ENCODE data around the gene PINK1.

The PINK1 gene

DNA sequence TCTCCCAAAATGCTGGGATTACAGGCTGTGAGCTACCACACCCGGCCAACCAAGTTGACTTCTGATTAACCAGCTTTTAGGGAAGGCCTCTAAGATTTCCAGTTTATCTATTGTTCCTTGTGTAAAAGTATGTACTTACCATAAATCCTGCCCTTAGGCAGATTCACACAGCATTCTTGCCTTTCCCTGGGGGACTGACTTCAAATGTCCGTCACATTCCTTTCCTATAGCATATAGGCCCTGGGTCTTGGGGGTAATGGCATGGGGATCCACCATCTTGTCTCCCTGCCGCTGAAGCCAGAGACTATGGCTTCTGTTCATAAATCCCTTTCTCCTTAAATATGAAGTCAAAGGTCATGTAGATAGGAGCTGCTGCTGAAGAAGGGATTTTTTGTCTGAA is 872 bp upstream of the PINK1 start:
- no peaks in the 10 kb centered on the region for H3K27me3 ChIP-seq (ENCODE audit: control insufficient read depth, insufficient read depth, low read length)
- peaks cover 19% of the 10 kb centered on the region for H3K4me1 ChIP-seq (ENCODE audit: control insufficient read depth, insufficient read depth, low read length)
- H3K4me2 ChIP-seq (ENCODE audit: low read length), result no peak overlapping the region
- no peak overlapping the region for H3K9ac ChIP-seq (ENCODE audit: low read depth, low read length)
- H3K9me3 ChIP-seq (replicated peaks; ENCODE audit: low read length), result no peaks in the 10 kb centered on the region
- H3K4me3 ChIP-seq (ENCODE audit: low read length), result no peak overlapping the region
- H3K36me3 ChIP-seq (ENCODE audit: insufficient read depth, low read length), result no peaks in the 10 kb centered on the region

- Histone ChIP-seq H3K9ac (ENCODE audit: low read depth, low read length) (peak overlapping the region; percentile 98), H3K9me3 (replicated peaks; ENCODE audit: low read length) (no peaks in the 10 kb centered on the region), H3K4me3 (ENCODE audit: low read length) (peak overlapping the region; percentile 99), H3K4me2 (ENCODE audit: low read length) (peak overlapping the region; percentile 93), H3K36me3 (ENCODE audit: insufficient read depth, low read length) (peaks cover 15% of the 10 kb centered on the region), H3K27me3 (ENCODE audit: control insufficient read depth, insufficient read depth, low read length) (no peaks in the 10 kb centered on the region), H3K4me1 (ENCODE audit: control insufficient read depth, insufficient read depth, low read length) (peaks cover 19% of the 10 kb centered on the region)
Measured at GRCh38 chr1:20634065-20634593, 871 bp downstream of the PINK1 start.

DNA sequence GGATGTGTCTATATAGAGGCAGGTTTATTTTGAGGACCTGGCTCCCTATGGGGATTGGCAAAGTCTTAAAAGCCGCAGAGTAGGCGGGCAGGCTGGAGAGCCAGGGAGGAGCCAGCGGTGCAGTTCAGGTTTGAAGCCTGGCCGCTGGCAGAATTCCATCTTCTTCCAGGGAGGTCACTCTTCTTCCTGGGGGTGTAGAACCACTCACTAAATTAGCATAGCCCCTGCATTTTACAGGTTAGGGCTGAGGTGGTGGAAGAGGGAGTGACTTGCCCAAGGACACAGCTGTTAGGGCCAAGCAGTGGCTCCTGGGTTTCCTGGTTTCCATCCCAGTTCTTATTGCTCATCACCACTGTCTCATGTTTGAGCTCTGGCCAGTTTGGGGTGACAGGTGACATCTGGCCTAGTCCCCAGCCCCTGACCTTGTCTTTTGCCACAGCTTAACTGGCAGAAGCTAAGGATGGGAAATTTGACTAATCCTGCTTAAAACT is 1.4 kb downstream of the PINK1 start:
- peak overlapping the region; percentile 98 for H3K9ac ChIP-seq (ENCODE audit: low read depth, low read length)
- H3K9me3 ChIP-seq (replicated peaks; ENCODE audit: low read length), result no peaks in the 10 kb centered on the region
- peaks cover 20% of the 10 kb centered on the region for H3K36me3 ChIP-seq (ENCODE audit: insufficient read depth, low read length)
- peak overlapping the region; percentile 93 for H3K4me2 ChIP-seq (ENCODE audit: low read length)
- H3K4me3 ChIP-seq (ENCODE audit: low read length), result peak overlapping the region; percentile 99
- H3K4me1 ChIP-seq (ENCODE audit: control insufficient read depth, insufficient read depth, low read length), result peaks cover 19% of the 10 kb centered on the region
- H3K27me3 ChIP-seq (ENCODE audit: control insufficient read depth, insufficient read depth, low read length), result no peaks in the 10 kb centered on the region

DNA sequence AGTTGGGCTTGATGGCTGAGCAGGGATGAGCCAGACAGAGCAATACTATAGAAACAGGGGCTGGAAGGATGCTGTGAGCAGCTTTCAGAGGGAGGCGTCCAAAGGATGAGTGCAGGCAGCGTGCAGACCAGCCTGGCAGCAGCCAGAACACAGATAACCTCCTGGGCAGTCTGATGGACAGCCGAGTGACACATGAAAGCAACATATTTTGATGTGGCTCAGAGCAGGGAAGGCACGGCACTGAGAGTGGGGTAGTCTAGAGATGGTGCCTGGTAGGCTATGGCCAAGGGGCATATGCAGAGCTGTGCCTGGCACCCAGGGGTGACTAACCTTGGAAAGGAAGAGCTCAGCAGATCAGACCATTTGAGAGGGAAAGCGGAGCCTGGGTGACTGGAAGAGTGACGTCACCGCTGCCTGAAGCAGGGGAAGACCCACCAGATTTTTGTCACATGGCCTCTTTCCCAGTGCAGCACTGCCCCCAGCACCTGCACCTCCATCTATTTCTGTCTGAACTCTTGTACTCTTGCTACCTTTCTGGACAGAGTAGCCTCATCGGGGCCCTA is 3.6 kb downstream of the PINK1 start:
- Histone ChIP-seq H3K36me3 (ENCODE audit: insufficient read depth, low read length) (peaks cover 31% of the 10 kb centered on the region), H3K27me3 (ENCODE audit: control insufficient read depth, insufficient read depth, low read length) (no peaks in the 10 kb centered on the region), H3K9ac (ENCODE audit: low read depth, low read length) (no peak overlapping the region), H3K4me3 (ENCODE audit: low read length) (no peak overlapping the region), H3K4me2 (ENCODE audit: low read length) (no peak overlapping the region), H3K4me1 (ENCODE audit: control insufficient read depth, insufficient read depth, low read length) (peaks cover 19% of the 10 kb centered on the region), H3K9me3 (replicated peaks; ENCODE audit: low read length) (no peaks in the 10 kb centered on the region)

- Histone ChIP-seq H3K4me3 (ENCODE audit: low read length) (no peak overlapping the region), H3K4me1 (ENCODE audit: control insufficient read depth, insufficient read depth, low read length) (peaks cover 3% of the 10 kb centered on the region), H3K36me3 (ENCODE audit: insufficient read depth, low read length) (peaks cover 59% of the 10 kb centered on the region), H3K4me2 (ENCODE audit: low read length) (no peak overlapping the region), H3K9me3 (replicated peaks; ENCODE audit: low read length) (no peaks in the 10 kb centered on the region), H3K9ac (ENCODE audit: low read depth, low read length) (no peak overlapping the region), H3K27me3 (ENCODE audit: control insufficient read depth, insufficient read depth, low read length) (no peaks in the 10 kb centered on the region)
Measured at GRCh38 chr1:20640183-20640597, 6.9 kb downstream of the PINK1 start.

DNA sequence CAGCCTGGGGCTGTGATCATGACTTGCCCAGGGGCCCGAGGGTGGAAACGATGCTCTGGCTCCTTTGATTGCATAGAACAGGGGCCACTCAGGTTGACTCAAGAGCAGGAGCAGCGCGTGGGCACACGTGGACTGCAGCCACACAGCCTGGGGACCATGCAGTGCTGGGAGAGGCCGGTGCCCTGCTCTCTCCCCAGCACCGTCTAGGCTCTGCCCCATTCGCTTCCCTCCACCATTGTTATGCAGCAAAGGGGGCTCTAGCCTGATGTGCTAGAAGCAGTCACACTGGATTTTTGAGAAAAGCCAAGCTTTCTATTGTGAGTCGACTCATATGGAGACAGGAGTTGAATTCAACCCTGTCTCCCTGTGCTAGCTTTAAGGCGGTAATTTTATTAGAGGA is 8.7 kb downstream of the PINK1 start:
- Histone ChIP-seq H3K4me1 (ENCODE audit: control insufficient read depth, insufficient read depth, low read length) (no peaks in the 10 kb centered on the region), H3K9me3 (replicated peaks; ENCODE audit: low read length) (no peaks in the 10 kb centered on the region), H3K9ac (ENCODE audit: low read depth, low read length) (no peak overlapping the region), H3K36me3 (ENCODE audit: insufficient read depth, low read length) (peaks cover 67% of the 10 kb centered on the region), H3K27me3 (ENCODE audit: control insufficient read depth, insufficient read depth, low read length) (no peaks in the 10 kb centered on the region), H3K4me2 (ENCODE audit: low read length) (no peak overlapping the region), H3K4me3 (ENCODE audit: low read length) (no peak overlapping the region)

DNA sequence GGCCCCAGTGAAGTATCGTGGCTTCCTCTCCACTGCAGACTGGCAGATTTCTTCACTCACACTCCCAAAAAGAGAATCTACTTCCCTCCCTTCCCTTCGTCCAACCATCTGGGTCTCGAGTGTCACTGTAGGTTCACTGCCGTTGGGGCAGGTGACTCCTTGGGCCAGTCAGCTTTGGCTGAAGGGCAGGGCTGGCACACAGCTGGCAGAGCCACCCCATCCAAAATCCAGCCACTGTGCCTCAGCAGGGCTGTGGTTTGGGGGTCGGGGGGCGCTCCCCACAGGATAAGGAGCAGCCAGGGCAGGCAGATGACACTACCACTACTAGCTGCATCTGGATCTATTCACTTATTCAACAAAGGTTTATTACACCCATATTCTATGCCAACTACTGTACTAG is 9.8 kb downstream of the PINK1 start:
- no peak overlapping the region for H3K9ac ChIP-seq (ENCODE audit: low read depth, low read length)
- no peaks in the 10 kb centered on the region for H3K27me3 ChIP-seq (ENCODE audit: control insufficient read depth, insufficient read depth, low read length)
- H3K36me3 ChIP-seq (ENCODE audit: insufficient read depth, low read length), result peaks cover 64% of the 10 kb centered on the region
- H3K4me2 ChIP-seq (ENCODE audit: low read length), result no peak overlapping the region
- H3K4me1 ChIP-seq (ENCODE audit: control insufficient read depth, insufficient read depth, low read length), result no peaks in the 10 kb centered on the region
- H3K9me3 ChIP-seq (replicated peaks; ENCODE audit: low read length), result no peaks in the 10 kb centered on the region
- no peak overlapping the region for H3K4me3 ChIP-seq (ENCODE audit: low read length)

- no peak overlapping the region for H3K9ac ChIP-seq (ENCODE audit: low read depth, low read length)
- no peak overlapping the region for H3K4me2 ChIP-seq (ENCODE audit: low read length)
- H3K4me3 ChIP-seq (ENCODE audit: low read length), result no peak overlapping the region
- H3K36me3 ChIP-seq (ENCODE audit: insufficient read depth, low read length), result peaks cover 65% of the 10 kb centered on the region
- no peaks in the 10 kb centered on the region for H3K9me3 ChIP-seq (replicated peaks; ENCODE audit: low read length)
- H3K27me3 ChIP-seq (ENCODE audit: control insufficient read depth, insufficient read depth, low read length), result no peaks in the 10 kb centered on the region
- no peaks in the 10 kb centered on the region for H3K4me1 ChIP-seq (ENCODE audit: control insufficient read depth, insufficient read depth, low read length)
Measured at GRCh38 chr1:20644416-20644815, 11.2 kb downstream of the PINK1 start.

DNA sequence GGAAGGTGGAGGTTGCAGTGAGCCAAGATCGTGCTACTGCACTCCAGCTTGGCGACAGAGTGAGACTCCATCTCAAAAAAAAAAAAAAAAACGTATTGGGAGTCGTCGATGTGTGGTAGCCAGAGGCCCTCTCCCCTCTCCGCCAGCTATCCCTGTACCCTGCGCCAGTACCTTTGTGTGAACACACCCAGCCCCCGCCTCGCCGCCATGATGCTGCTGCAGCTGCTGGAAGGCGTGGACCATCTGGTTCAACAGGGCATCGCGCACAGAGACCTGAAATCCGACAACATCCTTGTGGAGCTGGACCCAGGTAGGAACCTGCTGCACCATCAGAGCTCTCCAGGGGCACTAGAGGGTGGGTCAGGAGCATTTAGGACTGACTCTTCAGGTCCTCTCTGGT is 12.2 kb downstream of the PINK1 start:
- Histone ChIP-seq H3K4me2 (ENCODE audit: low read length) (no peak overlapping the region), H3K4me3 (ENCODE audit: low read length) (no peak overlapping the region), H3K27me3 (ENCODE audit: control insufficient read depth, insufficient read depth, low read length) (no peaks in the 10 kb centered on the region), H3K9me3 (replicated peaks; ENCODE audit: low read length) (no peaks in the 10 kb centered on the region), H3K9ac (ENCODE audit: low read depth, low read length) (no peak overlapping the region), H3K36me3 (ENCODE audit: insufficient read depth, low read length) (peaks cover 71% of the 10 kb centered on the region), H3K4me1 (ENCODE audit: control insufficient read depth, insufficient read depth, low read length) (no peaks in the 10 kb centered on the region)

- Histone ChIP-seq H3K4me1 (ENCODE audit: control insufficient read depth, insufficient read depth, low read length) (no peaks in the 10 kb centered on the region), H3K9ac (ENCODE audit: low read depth, low read length) (no peak overlapping the region), H3K36me3 (ENCODE audit: insufficient read depth, low read length) (peaks cover 72% of the 10 kb centered on the region)
Measured at GRCh38 chr1:20648438-20648837, 15.2 kb downstream of the PINK1 start.

DNA sequence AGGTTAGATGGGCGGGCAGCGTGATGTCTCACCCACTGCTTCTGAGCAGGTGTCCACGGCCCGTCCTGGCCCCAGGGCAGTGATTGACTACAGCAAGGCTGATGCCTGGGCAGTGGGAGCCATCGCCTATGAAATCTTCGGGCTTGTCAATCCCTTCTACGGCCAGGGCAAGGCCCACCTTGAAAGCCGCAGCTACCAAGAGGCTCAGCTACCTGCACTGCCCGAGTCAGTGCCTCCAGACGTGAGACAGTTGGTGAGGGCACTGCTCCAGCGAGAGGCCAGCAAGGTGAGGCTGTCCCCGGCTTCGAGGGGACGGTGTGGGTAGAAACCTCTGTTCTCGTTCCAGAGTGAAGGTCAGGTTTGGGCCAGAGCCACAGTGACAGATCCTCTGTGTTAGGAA is 15.7 kb downstream of the PINK1 start:
- Histone ChIP-seq H3K4me3 (ENCODE audit: low read length) (no peak overlapping the region), H3K9me3 (replicated peaks; ENCODE audit: low read length) (no peaks in the 10 kb centered on the region), H3K4me2 (ENCODE audit: low read length) (no peak overlapping the region), H3K9ac (ENCODE audit: low read depth, low read length) (no peak overlapping the region), H3K27me3 (ENCODE audit: control insufficient read depth, insufficient read depth, low read length) (no peaks in the 10 kb centered on the region), H3K4me1 (ENCODE audit: control insufficient read depth, insufficient read depth, low read length) (no peaks in the 10 kb centered on the region), H3K36me3 (ENCODE audit: insufficient read depth, low read length) (peaks cover 74% of the 10 kb centered on the region)

More at GRCh38 chr1:20648438-20648837, 15.2 kb downstream of the PINK1 start:
- H3K4me2 ChIP-seq (ENCODE audit: low read length), result no peak overlapping the region
- no peak overlapping the region for H3K4me3 ChIP-seq (ENCODE audit: low read length)
- no peaks in the 10 kb centered on the region for H3K27me3 ChIP-seq (ENCODE audit: control insufficient read depth, insufficient read depth, low read length)
- H3K9me3 ChIP-seq (replicated peaks; ENCODE audit: low read length), result no peaks in the 10 kb centered on the region

- no peak overlapping the region for H3K4me3 ChIP-seq (ENCODE audit: low read length)
- no peak overlapping the region for H3K4me2 ChIP-seq (ENCODE audit: low read length)
- H3K9ac ChIP-seq (ENCODE audit: low read depth, low read length), result no peak overlapping the region
- peaks cover 87% of the 10 kb centered on the region for H3K36me3 ChIP-seq (ENCODE audit: insufficient read depth, low read length)
- H3K27me3 ChIP-seq (ENCODE audit: control insufficient read depth, insufficient read depth, low read length), result no peaks in the 10 kb centered on the region
- no peaks in the 10 kb centered on the region for H3K4me1 ChIP-seq (ENCODE audit: control insufficient read depth, insufficient read depth, low read length)
- H3K9me3 ChIP-seq (replicated peaks; ENCODE audit: low read length), result no peaks in the 10 kb centered on the region
Measured at GRCh38 chr1:20652300-20652699, 19.0 kb downstream of the PINK1 start.
